Skeletal muscle satellite cell (primary cell): ENCODE data around the gene ZNRF3.

Source experiments
- H3K27me3 ChIP-seq: 2 replicates; pipeline ENCODE4 v1.7.0; 2013; ENCODE audit warnings: low read length; ENCODE audit not compliant: control insufficient read depth, insufficient read depth
- H3K36me3 ChIP-seq: 2 replicates; pipeline ENCODE4 v1.7.0; 2013; ENCODE audit warnings: mild to moderate bottlenecking, control low read depth, low read length; ENCODE audit not compliant: insufficient read depth
- H3K4me1 ChIP-seq: 2 replicates; pipeline ENCODE4 v1.7.0; 2013; ENCODE audit warnings: low read length; ENCODE audit not compliant: control insufficient read depth, insufficient read depth
- H3K4me2 ChIP-seq: 2 replicates; pipeline ENCODE4 v1.7.0; 2013; ENCODE audit warnings: mild to moderate bottlenecking, low read length
- H3K4me3 ChIP-seq: 2 replicates; pipeline ENCODE4 v1.7.0; 2013; ENCODE audit warnings: low read length
- H3K9ac ChIP-seq: 2 replicates; pipeline ENCODE4 v1.7.0; 2013; ENCODE audit warnings: mild to moderate bottlenecking, low read depth, low read length, moderate library complexity
- H3K9me3 ChIP-seq: replicated peaks from 2 replicates; pipeline ENCODE4 v1.7.0; 2013; ENCODE audit warnings: mild to moderate bottlenecking, control low read depth, low read length

The ZNRF3 gene

GRCh38 chr22:29054251-29054767 is 170.9 kb downstream of the ZNRF3 start:
- Histone ChIP-seq H3K9me3 (no peaks in the 10 kb centered on the region), H3K4me2 (no peak overlapping the region), H3K36me3 (peaks cover 4% of the 10 kb centered on the region), H3K4me3 (no peak overlapping the region), H3K27me3 (no peaks in the 10 kb centered on the region), H3K4me1 (no peaks in the 10 kb centered on the region), H3K9ac (no peak overlapping the region)

- no peak overlapping the region for H3K4me2 ChIP-seq
- H3K9ac ChIP-seq = no peak overlapping the region
- H3K27me3 ChIP-seq = peaks cover 3% of the 10 kb centered on the region
Measured at GRCh38 chr22:29055192-29055830, 171.9 kb downstream of the ZNRF3 start.

GRCh38 chr22:29056472-29056871 is 173.1 kb downstream of the ZNRF3 start:
- no peak overlapping the region for H3K4me3 ChIP-seq
- no peaks in the 10 kb centered on the region for H3K9me3 ChIP-seq
- peaks cover 3% of the 10 kb centered on the region for H3K27me3 ChIP-seq
- H3K4me2 ChIP-seq = no peak overlapping the region
- H3K4me1 ChIP-seq = no peaks in the 10 kb centered on the region
- no peaks in the 10 kb centered on the region for H3K36me3 ChIP-seq
- H3K9ac ChIP-seq = no peak overlapping the region

More at GRCh38 chr22:29055192-29055830, 171.9 kb downstream of the ZNRF3 start:
- H3K4me1 ChIP-seq = no peaks in the 10 kb centered on the region
- H3K36me3 ChIP-seq = peaks cover under 1% of the 10 kb centered on the region
- H3K4me3 ChIP-seq = no peak overlapping the region
- no peaks in the 10 kb centered on the region for H3K9me3 ChIP-seq

GRCh38 chr22:29060251-29060869 is 177.0 kb downstream of the ZNRF3 start:
- Histone ChIP-seq H3K9ac (no peak overlapping the region), H3K4me2 (no peak overlapping the region), H3K36me3 (no peaks in the 10 kb centered on the region), H3K4me3 (no peak overlapping the region), H3K4me1 (no peaks in the 10 kb centered on the region), H3K9me3 (no peaks in the 10 kb centered on the region), H3K27me3 (peaks cover 11% of the 10 kb centered on the region)

- peaks cover 17% of the 10 kb centered on the region for H3K27me3 ChIP-seq
- no peak overlapping the region for H3K4me2 ChIP-seq
- no peaks in the 10 kb centered on the region for H3K9me3 ChIP-seq
- H3K9ac ChIP-seq = no peak overlapping the region
- no peaks in the 10 kb centered on the region for H3K4me1 ChIP-seq
- H3K36me3 ChIP-seq = no peaks in the 10 kb centered on the region
- H3K4me3 ChIP-seq = no peak overlapping the region
Measured at GRCh38 chr22:29060931-29061330, 177.6 kb downstream of the ZNRF3 start.

- no peaks in the 10 kb centered on the region for H3K36me3 ChIP-seq
- no peaks in the 10 kb centered on the region for H3K9me3 ChIP-seq
- no peak within 1 kb of the TSS for H3K9ac ChIP-seq
- no peak within 1 kb of the TSS for H3K4me2 ChIP-seq
- H3K4me1 ChIP-seq = no peaks in the 10 kb centered on the region
- H3K4me3 ChIP-seq = no peak within 1 kb of the TSS
- peaks cover 18% of the 10 kb centered on the region for H3K27me3 ChIP-seq
Measured at GRCh38 chr22:29061773-29062172, 178.4 kb downstream of the ZNRF3 start, which contains the start of gene C22orf31. C22orf31 (minus strand) TSS chr22:29061831; CDS start chr22:29061792, 39 bp downstream.

- Histone ChIP-seq H3K9me3 (no peaks in the 10 kb centered on the region), H3K4me2 (no peak overlapping the region), H3K4me3 (no peak overlapping the region), H3K4me1 (no peaks in the 10 kb centered on the region), H3K36me3 (no peaks in the 10 kb centered on the region), H3K9ac (no peak overlapping the region), H3K27me3 (peaks cover 18% of the 10 kb centered on the region)
Measured at GRCh38 chr22:29062286-29062821, 179.0 kb downstream of the ZNRF3 start.

GRCh38 chr22:29065468-29066190 is 182.3 kb downstream of the ZNRF3 start:
- Histone ChIP-seq H3K36me3 (no peaks in the 10 kb centered on the region), H3K4me1 (no peaks in the 10 kb centered on the region), H3K4me3 (no peak overlapping the region), H3K9me3 (no peaks in the 10 kb centered on the region), H3K9ac (no peak overlapping the region), H3K27me3 (peaks cover 18% of the 10 kb centered on the region), H3K4me2 (no peak overlapping the region)

GRCh38 chr22:29069463-29069862 is 186.1 kb downstream of the ZNRF3 start:
- H3K4me2 ChIP-seq = no peak overlapping the region
- H3K9ac ChIP-seq = no peak overlapping the region
- H3K27me3 ChIP-seq = peaks cover 29% of the 10 kb centered on the region
- no peaks in the 10 kb centered on the region for H3K36me3 ChIP-seq
- H3K9me3 ChIP-seq = no peaks in the 10 kb centered on the region
- H3K4me1 ChIP-seq = peaks cover 10% of the 10 kb centered on the region
- no peak overlapping the region for H3K4me3 ChIP-seq

- no peak overlapping the region for H3K9ac ChIP-seq
- H3K4me1 ChIP-seq = peaks cover 10% of the 10 kb centered on the region
- no peak overlapping the region for H3K4me2 ChIP-seq
- peaks cover 29% of the 10 kb centered on the region for H3K27me3 ChIP-seq
- no peaks in the 10 kb centered on the region for H3K9me3 ChIP-seq
- H3K36me3 ChIP-seq = no peaks in the 10 kb centered on the region
- no peak overlapping the region for H3K4me3 ChIP-seq
Measured at GRCh38 chr22:29070490-29070889, 187.1 kb downstream of the ZNRF3 start.

- H3K27me3 ChIP-seq = peaks cover 27% of the 10 kb centered on the region
- H3K4me2 ChIP-seq = peak overlapping the region; percentile 91
- H3K9ac ChIP-seq = no peak overlapping the region
- no peaks in the 10 kb centered on the region for H3K36me3 ChIP-seq
- peaks cover 10% of the 10 kb centered on the region for H3K4me1 ChIP-seq
- no peaks in the 10 kb centered on the region for H3K9me3 ChIP-seq
- H3K4me3 ChIP-seq = peak overlapping the region; percentile 10
Measured at GRCh38 chr22:29071261-29072045, 188.1 kb downstream of the ZNRF3 start.
